ENCODE measurements around the gene LYVE1.

GRCh38 chr11:10605941-10606381 is 37.5 kb upstream of the LYVE1 start:
- TF ChIP-seq CTCF (IDR thresholded peaks at IDR 0.05), result no peak
- TF ChIP-seq CHD4 (IDR thresholded peaks at IDR 0.05; ENCODE audit: borderline replicate concordance), result no peak
- no peak for TF ChIP-seq MAFK (IDR thresholded peaks at IDR 0.05; ENCODE audit: partially characterized antibody)
- no peak for TF ChIP-seq REST (IDR thresholded peaks at IDR 0.05)
- no peak for TF ChIP-seq ZSCAN20 (CRISPR knock-in tag; IDR thresholded peaks at IDR 0.05)
- no peak for TF ChIP-seq MAZ (IDR thresholded peaks at IDR 0.05; ENCODE audit: borderline replicate concordance, low read depth, low read length)
- TF ChIP-seq PHF8 (IDR thresholded peaks at IDR 0.05; ENCODE audit: borderline replicate concordance, low read depth), result no peak
- TF ChIP-seq KDM1A (IDR thresholded peaks at IDR 0.05; ENCODE audit: low read depth), result no peak
